DND-41 (cell line): ENCODE data around the gene KSR2.

Experiments used
- EZH2 ChIP-seq: IDR thresholded peaks from 3 replicates; pipeline ENCODE4 v1.6.1; 2012; ENCODE audit warnings: borderline replicate concordance, low read depth, mild to moderate bottlenecking, moderate library complexity, low read length, inconsistent platforms; ENCODE audit not compliant: severe bottlenecking
- TF ChIP-seq, protein P1 (sequence below): IDR thresholded peaks from 2 replicates; pipeline ENCODE4 v1.5.1; 2012; ENCODE audit warnings: borderline replicate concordance, low read length, moderate library complexity, mild to moderate bottlenecking; ENCODE audit not compliant: poor library complexity, severe bottlenecking; ENCODE audit errors: extremely low read depth

DNA sequence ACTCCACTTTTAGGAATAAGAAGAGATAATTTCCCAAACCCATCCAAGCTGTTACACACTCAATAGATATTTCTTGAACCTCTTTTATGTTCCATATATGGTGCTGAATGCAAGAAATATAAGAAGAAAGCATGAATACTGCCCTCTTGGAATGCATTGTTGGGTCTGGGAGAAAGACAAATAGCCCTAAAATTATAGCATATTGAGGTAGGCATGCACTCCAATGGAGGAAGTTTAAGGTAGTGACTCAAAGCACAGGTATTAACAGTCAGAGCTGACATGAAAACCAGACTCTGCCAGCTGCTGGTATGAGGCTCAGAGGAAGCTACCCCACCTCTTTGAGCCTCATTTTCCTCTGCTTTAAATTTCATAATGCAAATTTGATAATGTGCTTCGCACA lies 346.0 kb downstream of the KSR2 start:
- TF ChIP-seq, protein P1, sequence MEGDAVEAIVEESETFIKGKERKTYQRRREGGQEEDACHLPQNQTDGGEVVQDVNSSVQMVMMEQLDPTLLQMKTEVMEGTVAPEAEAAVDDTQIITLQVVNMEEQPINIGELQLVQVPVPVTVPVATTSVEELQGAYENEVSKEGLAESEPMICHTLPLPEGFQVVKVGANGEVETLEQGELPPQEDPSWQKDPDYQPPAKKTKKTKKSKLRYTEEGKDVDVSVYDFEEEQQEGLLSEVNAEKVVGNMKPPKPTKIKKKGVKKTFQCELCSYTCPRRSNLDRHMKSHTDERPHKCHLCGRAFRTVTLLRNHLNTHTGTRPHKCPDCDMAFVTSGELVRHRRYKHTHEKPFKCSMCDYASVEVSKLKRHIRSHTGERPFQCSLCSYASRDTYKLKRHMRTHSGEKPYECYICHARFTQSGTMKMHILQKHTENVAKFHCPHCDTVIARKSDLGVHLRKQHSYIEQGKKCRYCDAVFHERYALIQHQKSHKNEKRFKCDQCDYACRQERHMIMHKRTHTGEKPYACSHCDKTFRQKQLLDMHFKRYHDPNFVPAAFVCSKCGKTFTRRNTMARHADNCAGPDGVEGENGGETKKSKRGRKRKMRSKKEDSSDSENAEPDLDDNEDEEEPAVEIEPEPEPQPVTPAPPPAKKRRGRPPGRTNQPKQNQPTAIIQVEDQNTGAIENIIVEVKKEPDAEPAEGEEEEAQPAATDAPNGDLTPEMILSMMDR, result no peak
- no peak for TF ChIP-seq EZH2
